ENCODE measurements around the gene PCNX2.

DNA sequence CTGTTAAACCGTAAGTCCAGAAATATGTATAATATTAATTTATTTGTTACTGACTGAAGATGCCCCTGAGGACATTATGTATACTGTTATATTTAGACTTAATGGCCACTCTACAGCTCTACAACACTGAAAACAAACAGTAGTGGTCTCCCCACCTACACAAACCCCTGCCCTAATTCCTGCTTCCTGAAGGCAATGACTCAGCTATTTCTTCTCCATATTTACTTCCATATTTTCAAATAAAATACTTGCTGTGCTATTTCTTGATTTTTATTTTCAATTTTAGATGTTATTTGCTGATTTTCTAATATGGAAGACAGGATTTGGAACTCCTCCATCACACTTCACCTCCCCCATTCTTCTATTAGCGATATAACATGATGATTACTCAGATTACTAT, 97.6 kb downstream of the PCNX2 start:
- TF ChIP-seq NRF1 (conservative IDR thresholded peaks at IDR 0.05; ENCODE audit: low read depth, low read length) (no peak), NR2C2 (IDR thresholded peaks at IDR 0.05; ENCODE audit: borderline replicate concordance, control insufficient read depth, insufficient read length, low read depth) (no peak), SP1 (IDR thresholded peaks at IDR 0.05; ENCODE audit: low read depth, low read length) (no peak), ZZZ3 (IDR thresholded peaks at IDR 0.05; ENCODE audit: control insufficient read depth, insufficient read length, low read depth) (no peak), USF1 (IDR thresholded peaks at IDR 0.05; ENCODE audit: borderline replicate concordance, extremely low read length, insufficient read depth, low read depth, low read length) (no peak), RCOR1 (conservative IDR thresholded peaks at IDR 0.05; ENCODE audit: low read depth, low read length) (no peak), POLR2A (IDR thresholded peaks at IDR 0.05; ENCODE audit: low read depth, low read length) (no peak), PRDM15 (CRISPR knock-in tag; IDR thresholded peaks at IDR 0.05) (no peak), IRF3 (IDR thresholded peaks at IDR 0.05) (no peak), BCL11A (IDR thresholded peaks at IDR 0.05; ENCODE audit: low read depth, low read length) (no peak), ZNF274 (IDR thresholded peaks at IDR 0.05; ENCODE audit: insufficient read depth, insufficient read length) (no peak), EZH2 (IDR thresholded peaks at IDR 0.05; ENCODE audit: borderline replicate concordance, control insufficient read depth, low read depth, low read length) (no peak), ETV6 (conservative IDR thresholded peaks at IDR 0.05 in 1 of 2, IDR thresholded peaks at IDR 0.05 in 1 of 2; ENCODE audit: borderline replicate concordance in 1 of 2, low read depth in 1 of 2) (no peak)
- TF ChIP-seq, protein P1, sequence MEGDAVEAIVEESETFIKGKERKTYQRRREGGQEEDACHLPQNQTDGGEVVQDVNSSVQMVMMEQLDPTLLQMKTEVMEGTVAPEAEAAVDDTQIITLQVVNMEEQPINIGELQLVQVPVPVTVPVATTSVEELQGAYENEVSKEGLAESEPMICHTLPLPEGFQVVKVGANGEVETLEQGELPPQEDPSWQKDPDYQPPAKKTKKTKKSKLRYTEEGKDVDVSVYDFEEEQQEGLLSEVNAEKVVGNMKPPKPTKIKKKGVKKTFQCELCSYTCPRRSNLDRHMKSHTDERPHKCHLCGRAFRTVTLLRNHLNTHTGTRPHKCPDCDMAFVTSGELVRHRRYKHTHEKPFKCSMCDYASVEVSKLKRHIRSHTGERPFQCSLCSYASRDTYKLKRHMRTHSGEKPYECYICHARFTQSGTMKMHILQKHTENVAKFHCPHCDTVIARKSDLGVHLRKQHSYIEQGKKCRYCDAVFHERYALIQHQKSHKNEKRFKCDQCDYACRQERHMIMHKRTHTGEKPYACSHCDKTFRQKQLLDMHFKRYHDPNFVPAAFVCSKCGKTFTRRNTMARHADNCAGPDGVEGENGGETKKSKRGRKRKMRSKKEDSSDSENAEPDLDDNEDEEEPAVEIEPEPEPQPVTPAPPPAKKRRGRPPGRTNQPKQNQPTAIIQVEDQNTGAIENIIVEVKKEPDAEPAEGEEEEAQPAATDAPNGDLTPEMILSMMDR (IDR thresholded peaks at IDR 0.05 in 2 of 3, conservative IDR thresholded peaks at IDR 0.05 in 1 of 3; ENCODE audit: control insufficient read depth in 2 of 3, extremely low read depth in 1 of 3, insufficient read depth in 1 of 3, low read depth in 3 of 3, low read length in 3 of 3): no peak

Measured in GM12878 (cell line).